Activated effector memory CD4-positive, alpha-beta T cell treated with anti-CD3 and anti-CD28 coated beads, Interleukin-2, amount 50 U/mL, for 16 hours (primary cell): ENCODE results near the gene FOCAD.

Experiments used
- DNase-seq: peaks from one replicate; pipeline ENCODE4 v3.0.0-alpha.2; 2020

The FOCAD gene

DNA sequence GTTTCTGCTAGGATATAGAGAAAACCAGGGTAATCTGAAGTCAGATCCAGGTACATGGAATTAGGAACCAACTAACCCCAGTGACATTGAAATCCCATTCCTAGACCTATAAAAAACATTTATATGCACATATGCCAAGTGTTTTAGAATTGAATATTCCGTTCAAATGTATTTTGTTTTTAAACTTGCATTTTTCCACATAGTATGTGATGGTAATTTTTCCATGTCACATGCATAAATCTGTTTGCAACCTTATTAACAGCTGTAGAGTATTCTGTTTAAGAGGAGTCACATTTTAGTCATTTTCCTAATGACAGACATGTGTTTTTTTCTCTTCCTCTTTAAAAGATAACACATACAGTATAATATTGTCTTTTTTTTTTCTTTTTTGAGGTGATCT, 50.2 kb downstream of the FOCAD start:
- no peak for DNase-seq

DNA sequence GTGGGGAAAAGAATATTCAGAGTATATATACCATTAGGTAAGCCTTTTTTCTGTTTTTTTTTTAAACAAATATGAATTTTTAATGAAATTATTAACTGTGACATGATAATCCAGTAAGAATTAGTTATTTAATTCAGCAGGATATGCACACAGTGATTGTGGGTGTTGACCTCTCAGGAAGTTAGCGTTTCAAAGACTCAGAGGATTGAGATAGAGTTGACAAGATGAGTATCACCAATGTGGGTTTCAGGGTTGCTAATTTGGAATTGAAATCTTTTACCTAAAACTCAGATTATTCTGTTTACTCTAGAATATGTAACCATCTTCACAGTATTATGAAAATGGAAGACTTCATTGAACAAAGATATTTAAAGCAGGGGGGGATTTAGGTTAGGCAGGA, 56.2 kb downstream of the FOCAD start:
- DNase-seq: no peak

- no peak for DNase-seq
Measured at GRCh38 chr9:20740929-20741582, 57.0 kb downstream of the FOCAD start.

- DNase-seq: no peak
Measured at GRCh38 chr9:20742833-20743232, 58.8 kb downstream of the FOCAD start.

GRCh38 chr9:20744036-20744630, 60.1 kb downstream of the FOCAD start:
- no peak for DNase-seq

- no peak for DNase-seq
Measured at GRCh38 chr9:20746967-20747366, 62.9 kb downstream of the FOCAD start.

GRCh38 chr9:20749496-20750198, 65.6 kb downstream of the FOCAD start:
- DNase-seq: no peak

- no peak for DNase-seq
Measured at GRCh38 chr9:20753761-20754160, 69.7 kb downstream of the FOCAD start.

- no peak for DNase-seq
Measured at GRCh38 chr9:20754556-20754955, 70.5 kb downstream of the FOCAD start.

GRCh38 chr9:20760246-20760891, 76.3 kb downstream of the FOCAD start:
- DNase-seq: no peak

DNA sequence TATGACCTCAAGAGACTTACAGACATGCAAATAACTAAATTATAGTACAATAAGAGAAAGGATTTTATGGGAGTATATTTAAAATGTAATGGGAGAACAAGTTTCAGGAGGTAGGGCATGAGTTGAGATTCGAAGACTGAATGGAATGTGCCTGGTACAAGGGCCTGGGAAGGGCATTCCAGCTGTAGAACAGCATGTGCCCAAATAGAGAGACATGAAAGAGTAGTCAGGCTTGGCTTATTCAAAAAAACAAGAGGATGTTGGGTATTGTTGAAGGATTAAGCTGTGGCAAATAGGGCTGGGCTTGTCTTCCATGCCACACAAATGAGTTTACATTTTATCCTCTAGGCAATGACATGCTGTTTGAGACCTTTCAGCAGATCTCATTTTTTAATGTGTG, 86.9 kb downstream of the FOCAD start:
- DNase-seq: no peak

- no peak for DNase-seq
Measured at GRCh38 chr9:20771729-20772128, 87.7 kb downstream of the FOCAD start.

- DNase-seq: no peak
Measured at GRCh38 chr9:20775683-20776082, 91.6 kb downstream of the FOCAD start.

DNA sequence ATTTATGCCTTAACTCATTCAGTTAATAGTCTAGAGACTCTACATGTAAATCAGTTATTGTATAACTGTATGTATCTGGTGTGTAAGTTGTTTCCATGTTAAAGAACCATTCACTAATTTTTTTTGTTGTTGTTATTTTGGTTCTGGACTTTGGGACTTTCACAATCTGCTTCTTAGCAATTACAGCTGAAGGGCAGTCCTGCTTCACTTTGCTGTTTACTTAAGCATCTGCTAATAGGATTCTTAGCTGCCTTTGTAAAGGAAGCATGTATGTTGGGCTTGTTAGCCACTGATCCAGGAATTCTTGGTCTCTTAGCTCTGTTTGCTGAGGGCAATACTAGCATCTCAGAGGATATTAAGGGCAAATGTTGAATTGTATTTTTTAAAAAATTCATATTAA, 97.0 kb downstream of the FOCAD start:
- DNase-seq: no peak

- no peak for DNase-seq
Measured at GRCh38 chr9:20782289-20782688, 98.2 kb downstream of the FOCAD start.

DNA sequence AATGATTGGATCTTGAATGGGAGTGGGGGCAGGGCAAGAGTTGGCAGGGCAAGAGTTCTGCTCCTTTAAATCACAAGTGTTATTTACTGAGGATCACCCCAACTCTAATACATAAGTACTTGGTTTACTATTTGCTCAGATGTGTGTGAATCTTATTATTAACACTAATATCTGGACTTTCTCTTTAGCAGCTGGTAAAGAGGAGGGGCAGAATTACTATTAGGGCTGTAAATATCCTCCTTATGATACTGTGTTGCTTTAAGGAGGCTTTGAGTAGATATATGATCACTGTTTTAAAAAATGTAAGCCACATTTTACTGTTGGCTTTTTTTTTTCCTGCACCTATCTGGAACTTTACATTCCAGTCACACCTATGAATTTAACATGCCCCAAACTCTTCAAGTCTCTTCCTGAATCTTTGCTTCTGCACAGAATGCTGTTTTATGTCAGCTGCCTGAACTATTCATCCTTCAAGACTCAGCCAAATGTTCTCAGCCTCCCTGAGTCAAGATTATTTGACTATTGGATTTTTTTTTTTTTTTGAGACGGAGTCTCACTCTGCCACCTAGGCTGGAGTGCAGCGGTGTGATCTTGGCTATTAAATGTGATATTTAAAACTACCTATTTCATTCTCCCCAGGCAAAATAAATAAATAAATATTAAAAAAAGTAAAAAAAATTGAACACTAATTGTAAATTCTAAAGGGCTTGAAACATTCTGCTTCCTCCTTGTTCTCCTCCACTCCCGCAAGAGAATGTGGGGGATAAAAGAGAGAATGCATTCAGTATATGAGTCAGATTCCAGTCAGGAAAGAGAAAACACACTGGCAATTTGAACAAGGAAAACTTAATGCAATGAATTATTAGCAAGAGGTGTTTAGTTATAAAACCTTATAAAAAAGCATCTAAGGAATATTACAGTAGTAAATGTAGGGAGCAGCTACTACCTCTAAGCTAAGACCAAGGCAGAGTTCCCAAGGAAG, 99.3 kb downstream of the FOCAD start:
- DNase-seq: no peak

- DNase-seq: no peak
Measured at GRCh38 chr9:20784196-20784595, 100.1 kb downstream of the FOCAD start.

GRCh38 chr9:20786807-20787206, 102.7 kb downstream of the FOCAD start:
- DNase-seq: no peak

DNA sequence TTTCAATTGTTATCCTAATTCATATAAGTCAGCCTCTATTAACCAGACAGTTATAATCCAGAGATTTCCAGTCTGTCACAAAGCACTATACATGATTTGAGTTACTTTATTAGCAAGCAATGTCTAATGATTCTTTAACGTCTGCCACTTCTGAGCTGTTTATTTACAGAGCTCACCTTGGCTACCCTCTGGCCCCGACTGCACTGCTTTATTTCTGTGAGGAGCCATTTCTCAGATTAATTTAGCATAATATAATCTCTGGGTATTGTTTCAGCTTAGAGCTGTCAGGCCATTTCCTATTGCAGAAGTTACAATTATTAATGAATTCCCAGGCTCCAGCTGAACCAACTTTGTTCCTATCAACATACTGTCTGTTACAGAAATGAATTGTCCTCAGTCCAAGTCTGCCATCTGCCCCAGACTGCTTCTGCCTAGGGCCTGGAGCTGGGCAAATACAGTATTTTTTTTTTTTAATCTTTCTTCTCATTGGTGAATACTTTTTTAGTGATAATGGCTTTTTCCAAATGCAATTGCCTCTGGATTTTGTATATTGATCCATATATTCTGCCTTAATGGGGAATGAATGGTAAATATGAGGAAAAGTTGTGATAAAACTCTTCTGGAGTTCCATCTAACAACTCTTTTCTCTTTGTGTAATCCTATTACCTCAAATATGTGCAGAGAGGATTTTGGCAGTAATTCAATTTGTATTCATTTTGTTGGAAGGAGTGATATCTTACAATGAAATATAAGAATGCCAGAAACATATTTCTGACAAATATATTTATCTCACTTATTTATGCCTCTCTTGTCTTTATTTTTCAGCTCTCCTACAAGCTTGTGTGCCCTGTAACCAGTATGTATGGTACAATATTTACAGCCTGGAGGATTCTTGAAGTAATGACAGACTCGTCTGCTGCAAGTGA, 104.7 kb downstream of the FOCAD start:
- no peak for DNase-seq

DNA sequence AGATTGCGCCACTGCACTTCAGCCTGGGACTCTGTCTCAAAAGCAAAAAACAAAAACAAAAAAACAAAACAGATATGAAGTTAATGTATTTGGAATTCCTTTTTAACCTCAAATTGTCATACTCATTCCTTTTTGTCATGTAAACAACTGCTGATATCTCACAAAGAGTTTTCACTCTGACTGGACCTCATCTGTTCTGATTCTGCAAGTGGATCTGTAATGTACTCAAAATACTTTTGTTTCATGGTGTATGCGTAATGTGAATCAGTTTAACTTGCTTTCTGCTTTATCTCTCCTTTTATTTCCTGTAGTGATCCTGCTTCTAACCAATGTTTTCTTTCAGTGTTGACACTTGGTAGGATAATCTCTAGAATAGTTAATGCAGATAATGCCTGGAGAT, 106.7 kb downstream of the FOCAD start:
- DNase-seq: no peak

DNA sequence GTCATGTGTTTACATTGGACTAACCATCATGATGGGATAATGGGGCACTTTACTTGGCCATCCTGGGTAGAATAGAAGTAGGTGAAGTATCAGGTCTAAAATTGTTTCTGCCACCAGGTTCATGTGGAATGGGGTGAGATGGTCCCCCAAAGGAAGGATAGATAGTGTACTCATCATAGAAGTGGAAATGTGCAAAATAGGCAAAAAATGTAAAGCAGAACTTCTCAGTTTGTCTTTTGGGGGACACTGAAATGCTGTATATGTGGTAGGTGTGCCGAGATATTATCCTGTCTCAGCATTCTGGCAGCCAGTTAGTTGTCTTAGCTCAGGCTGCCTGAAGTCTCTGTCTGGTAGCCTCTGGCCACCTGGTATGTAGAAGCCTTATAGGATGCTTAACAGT, 107.6 kb downstream of the FOCAD start:
- DNase-seq: no peak
